NCI-H2107 (cell line): ENCODE data around the gene FANK1.
"Not testable (repeated sequence)": the region's sequence is repeated elsewhere in the genome, so short reads cannot be mapped to it uniquely, and the experiment has no call there.

Source experiments
- DNase-seq: peaks from one replicate; lab custom pipeline; 2025; lab: John Stamatoyannopoulos, UW

Gene FANK1

DNA sequence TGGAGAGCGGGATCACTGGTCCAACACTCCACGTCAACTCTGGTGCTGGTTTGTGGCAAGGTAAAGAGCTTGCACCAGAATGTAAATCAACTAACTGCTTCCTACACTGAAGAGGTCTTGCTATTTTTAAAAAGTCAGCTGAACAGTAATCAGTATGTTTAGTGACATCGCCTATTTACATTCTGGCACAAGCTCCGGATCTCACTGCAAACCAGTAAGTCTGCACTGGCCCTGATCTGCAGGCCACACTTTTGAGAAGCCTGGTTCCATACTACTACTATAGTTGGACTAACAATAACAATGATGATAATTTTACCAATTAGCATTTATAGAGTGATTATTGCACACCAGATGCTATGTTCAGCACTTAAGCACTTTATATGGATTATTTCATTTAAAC lies 6.9 kb upstream of the FANK1 start:
- not testable (repeated sequence) for DNase-seq

- DNase-seq = not testable (repeated sequence)
Measured at GRCh38 chr10:125892402-125892801, 4.0 kb upstream of the FANK1 start.

DNA sequence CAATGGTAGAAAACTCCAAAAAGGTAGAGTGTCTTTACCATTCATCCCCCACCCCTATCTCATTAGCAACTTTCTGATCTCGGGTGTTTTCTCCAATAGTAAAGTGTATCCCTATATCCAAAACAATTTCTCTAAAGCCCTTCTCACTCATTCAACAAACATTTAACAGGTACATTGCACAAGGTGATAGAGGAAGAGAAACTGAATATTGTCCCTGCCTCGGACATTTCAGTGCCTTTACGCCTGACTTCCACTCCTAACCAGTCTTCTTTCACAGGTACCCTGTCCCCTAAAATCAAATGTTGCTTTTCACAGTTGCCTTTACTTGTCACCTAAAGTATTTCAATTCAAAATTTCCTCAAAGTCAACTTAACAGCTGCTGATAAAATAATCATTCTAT lies 2.2 kb upstream of the FANK1 start:
- not testable (repeated sequence) for DNase-seq

DNA sequence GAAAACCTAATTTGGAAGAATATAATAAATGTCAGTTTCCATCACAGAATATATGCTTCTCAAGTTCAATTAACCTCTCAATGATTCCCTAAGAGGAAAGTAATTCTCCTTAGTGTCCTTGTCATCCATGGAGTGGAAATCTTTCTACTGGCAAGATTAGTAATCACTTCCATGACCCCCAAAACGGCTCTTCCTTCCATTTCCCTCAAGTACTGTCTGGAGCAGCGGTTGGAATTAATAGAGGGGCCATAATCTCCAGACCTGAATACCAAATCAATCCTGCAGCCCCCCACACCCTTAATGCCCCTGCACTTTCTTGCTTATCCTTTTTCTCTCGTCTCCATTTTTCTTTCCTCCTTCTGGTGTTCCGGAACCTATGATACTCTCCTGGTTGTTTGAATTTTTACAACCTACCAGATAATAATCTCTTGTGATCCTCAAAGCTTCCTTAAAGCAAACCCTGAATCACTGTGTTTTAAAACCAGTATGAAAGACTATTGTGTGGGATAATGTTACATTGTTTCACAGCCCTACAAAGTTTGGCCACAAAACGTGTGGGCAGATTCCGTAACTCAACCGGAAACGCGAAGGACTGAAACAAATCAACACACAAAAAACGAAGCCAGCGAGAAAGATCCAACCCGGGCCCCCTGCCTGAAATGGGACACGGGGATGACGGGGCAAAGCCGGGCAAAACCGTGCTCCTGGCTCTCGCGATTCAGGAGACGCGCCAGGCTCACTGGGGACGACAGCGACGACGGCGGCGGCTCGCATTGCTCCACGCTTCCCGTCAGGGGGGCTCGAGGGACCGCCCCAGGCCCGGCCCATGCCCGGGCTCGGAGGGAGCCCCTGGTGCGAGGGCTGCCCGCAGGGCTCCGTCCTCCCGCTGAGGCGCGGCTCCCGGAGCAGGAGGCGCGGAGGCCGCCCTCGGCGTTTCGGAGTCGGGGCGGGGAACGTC lies 955 bp upstream of the FANK1 start:
- not testable (repeated sequence) for DNase-seq

DNA sequence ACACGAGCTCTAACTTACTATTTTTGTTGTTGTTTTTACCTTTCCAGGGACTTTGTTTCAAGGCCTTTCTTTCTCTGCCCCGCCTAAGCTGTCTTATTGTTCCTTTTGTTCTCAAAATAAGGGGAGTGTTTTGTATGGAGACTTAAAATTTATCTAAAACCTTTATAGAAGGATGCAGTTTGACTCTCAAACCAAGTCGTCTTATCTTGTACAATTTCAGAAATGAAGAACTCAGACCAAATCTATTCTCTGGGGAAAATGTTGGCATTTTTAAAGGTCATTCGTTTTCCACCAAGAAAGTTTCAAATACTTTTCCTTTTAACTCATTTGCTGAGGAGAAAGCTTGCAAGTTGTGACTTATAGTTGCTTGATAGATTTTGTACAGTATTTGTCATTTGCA lies 953 bp downstream of the FANK1 start:
- not testable (repeated sequence) for DNase-seq

- DNase-seq = not testable (repeated sequence)
Measured at GRCh38 chr10:125900963-125901362, 4.6 kb downstream of the FANK1 start.

DNA sequence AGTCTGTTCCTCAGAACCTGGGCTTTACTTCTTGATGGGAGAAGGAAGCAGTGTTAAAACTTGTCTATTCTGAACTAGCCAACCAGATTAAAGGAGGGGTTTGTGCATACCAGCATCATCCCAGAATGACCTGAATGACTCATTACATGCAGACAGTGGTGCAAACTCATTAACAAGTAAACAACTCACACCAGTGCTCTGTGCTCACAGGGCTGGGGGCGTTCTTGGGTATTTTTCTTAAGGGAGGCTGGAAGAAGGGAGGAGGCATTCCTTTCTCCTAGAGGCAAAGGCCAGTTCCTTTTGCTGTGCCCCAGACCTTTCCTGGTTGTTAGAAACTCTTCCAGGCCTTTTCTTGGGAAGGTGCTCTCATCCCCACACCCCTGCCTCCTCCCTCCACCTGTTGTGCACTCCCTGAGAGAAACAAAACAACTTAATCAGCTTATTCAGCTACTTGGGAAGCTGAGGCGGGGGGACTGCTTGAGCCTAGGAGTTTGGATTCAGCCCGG lies 6.8 kb downstream of the FANK1 start:
- DNase-seq = not testable (repeated sequence)

DNA sequence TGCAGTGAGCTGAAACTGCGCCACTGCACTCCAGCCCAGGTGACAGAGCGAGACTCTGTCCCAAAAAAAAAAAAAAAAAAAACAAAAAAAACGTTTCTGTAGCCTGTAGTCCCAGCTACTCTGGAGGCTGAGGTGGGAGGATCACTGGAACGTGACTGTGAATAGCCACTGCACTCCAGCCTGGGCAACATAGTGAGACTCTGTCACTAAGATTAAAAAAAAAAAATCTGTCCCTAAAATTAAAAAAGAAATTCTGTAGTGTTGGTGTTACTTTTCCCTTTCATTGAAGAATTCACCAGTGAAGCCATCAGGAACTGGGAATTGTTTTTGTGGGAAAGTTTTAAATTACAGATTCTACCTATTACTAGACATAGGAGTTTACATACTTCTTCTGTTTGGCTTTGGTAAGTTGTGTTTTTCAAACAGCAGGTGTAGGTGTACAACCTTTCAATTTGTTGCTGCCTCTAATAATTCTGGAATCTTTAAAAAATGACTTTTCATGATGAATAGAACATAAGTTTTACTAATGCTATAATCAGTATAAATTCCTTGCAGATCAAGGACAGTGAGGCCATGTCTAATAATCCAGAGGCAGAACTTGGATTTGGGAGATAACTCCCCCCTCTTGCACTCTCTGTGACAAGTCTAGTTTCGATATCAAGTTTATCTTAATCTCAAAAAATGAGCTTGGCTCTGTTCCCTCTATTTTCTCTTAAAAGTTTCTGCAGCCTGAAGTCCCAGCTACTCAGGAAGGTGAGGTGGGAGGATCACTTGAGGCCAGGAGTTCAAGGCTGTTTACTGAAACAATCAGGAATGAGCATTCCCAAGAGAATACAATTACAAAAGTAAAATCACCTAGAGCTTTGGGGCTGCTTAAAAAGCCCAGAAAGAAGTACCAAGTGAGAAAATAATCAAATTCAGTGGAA lies 9.0 kb downstream of the FANK1 start:
- DNase-seq = not testable (repeated sequence)

- DNase-seq = not testable (repeated sequence)
Measured at GRCh38 chr10:125907598-125907997, 11.2 kb downstream of the FANK1 start.

GRCh38 chr10:125908813-125909212 lies 12.4 kb downstream of the FANK1 start:
- DNase-seq = not testable (repeated sequence)

GRCh38 chr10:125909491-125909890 lies 13.1 kb downstream of the FANK1 start:
- not testable (repeated sequence) for DNase-seq

- DNase-seq = no peak
Measured at GRCh38 chr10:125911145-125911544, 14.8 kb downstream of the FANK1 start.

- DNase-seq = no peak
Measured at GRCh38 chr10:125911990-125912389, 15.6 kb downstream of the FANK1 start.

DNA sequence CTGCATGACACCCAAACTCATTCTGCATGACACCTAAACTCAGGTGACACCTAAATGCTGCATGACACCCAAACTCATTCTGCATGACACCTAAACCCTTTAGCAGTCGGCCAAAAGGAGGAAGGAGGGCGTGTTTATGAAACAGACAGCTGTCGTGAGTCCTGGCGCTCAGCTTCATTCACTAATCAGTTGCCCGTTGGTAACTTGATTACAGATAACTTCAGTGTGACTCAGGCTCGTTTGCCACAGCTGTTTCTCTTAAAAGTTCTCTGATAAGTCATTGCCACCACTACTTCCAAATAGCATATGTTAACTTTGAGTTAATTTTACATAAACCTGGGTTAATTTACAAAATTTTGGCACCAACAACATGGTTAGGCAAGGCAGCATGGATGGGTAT lies 16.9 kb downstream of the FANK1 start:
- not testable (repeated sequence) for DNase-seq

DNA sequence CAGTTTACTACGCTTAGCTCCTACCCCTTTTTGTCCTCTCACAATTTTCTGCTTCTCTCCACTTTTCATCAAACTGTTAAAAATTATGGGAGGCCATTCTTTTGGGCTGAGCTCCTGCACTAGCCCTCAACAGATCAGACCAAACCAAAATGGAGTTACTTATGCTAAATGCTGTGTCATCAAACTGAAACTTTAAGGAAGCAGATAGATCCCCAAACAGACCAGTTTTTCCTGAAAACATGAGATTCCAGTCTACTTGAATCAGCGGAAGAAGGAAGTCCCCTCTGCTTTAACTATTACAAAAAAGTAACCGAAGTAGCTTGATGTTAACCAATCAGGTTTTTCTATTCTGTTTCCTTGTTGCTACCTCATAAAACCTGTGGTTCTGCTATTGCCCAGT lies 20.6 kb downstream of the FANK1 start:
- no peak for DNase-seq

DNA sequence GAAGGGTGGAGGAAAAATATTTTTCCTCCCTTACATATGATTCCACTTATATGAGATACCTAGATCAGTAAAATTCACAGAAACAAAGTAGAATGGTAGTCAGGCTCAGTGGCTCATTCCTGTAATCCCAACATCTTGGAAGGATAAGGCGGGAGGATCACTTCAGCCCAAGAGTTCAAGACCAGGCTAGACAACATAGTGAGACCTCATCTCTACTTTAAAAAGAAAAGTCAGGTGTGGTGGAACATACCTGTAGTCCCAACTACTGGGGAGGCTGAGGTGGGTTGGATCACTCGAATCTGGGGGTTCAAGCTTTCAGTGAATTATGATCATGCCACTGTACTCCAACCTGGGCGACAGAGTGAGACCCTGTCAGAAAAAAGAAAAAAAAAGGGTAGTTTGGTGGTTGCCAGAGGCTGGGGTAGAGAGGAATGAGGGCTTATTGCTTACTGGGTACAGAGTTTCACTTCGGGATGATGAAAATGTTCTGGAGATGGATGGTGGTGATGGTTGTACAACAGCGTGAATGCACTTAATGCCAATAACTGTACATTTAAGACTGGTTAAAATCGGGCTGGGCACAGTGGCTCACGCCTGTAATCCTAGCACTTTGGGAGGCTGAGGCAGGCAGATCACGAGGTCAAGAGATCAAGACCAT lies 21.5 kb downstream of the FANK1 start:
- DNase-seq = not testable (repeated sequence)

- DNase-seq = not testable (repeated sequence)
Measured at GRCh38 chr10:125921643-125922306, 25.4 kb downstream of the FANK1 start.

DNA sequence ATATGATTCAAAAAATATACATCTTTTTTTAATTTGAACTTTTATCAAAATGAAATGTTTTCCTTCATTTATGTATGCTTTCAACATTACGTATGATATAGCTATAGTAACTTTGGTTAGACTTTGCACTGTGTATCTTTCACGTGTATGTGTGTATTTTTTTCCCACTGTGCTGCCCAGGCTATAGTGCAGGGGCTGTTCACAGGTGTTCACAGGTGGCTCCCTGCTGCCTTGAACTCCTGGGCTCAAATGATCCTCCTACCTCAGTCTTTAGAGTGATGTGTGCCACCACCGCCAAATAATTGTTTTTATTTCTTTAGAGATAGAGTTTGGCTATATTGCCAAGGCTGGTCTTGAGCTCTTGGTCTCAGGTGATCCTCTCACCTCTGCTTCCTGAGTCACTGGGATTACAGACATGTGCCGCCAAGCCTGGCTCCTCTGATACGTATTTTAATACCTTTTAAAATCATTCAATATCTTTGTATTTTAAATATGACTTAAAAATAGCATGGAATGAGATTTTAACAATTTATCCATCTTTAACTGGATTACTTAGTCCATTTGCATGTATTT lies 29.0 kb downstream of the FANK1 start:
- no peak for DNase-seq

DNA sequence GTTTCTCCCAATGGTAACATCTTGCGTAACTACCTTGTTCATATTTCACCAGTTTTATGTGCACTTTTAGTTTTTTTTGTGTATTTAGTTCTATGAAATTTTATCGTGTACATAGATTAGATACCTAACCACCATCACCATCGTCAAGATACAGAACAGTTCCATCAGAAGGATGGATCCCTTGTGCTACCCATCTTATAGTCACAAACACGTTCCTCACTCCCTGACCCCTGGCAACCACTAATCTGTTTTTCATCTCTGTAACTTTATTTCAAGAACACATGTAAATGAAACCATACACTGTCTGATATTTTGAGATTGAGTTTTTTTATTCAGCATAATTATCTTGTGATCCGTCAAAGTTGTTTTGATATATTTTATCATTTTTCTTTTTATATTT lies 29.9 kb downstream of the FANK1 start:
- no peak for DNase-seq

DNA sequence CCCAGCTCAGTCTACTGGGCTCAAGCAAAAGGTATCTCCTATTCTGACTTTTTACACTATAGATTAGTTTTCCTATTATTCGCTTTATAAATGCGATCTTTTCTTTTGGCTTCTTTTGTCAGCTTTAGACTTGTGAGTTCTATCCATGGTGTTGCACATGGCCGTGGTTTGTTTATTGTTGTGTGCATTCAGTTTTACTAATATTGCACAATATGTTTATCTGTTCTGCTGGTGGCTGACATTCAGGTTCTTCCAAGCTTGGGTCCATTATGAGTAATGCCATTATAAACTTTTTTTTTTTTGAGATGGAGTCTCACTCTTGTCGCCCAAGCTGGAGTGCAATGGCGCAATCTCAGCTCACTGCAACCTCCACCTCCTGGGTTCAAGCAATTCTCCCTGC lies 30.9 kb downstream of the FANK1 start:
- DNase-seq = not testable (repeated sequence)
